Measurements from ENCODE around the gene FOXRED2. TPM values are rescaled to one million over a fixed set of nuclear protein-coding genes. Genes with fewer than 3 reads are reported as not detected.
A peak's percentile ranks its signal among the peaks of the same experiment; 100 is the strongest.

The FOXRED2 gene
- total RNA-seq, 1 experiment from 2014 or later = 220 TPM

DNA sequence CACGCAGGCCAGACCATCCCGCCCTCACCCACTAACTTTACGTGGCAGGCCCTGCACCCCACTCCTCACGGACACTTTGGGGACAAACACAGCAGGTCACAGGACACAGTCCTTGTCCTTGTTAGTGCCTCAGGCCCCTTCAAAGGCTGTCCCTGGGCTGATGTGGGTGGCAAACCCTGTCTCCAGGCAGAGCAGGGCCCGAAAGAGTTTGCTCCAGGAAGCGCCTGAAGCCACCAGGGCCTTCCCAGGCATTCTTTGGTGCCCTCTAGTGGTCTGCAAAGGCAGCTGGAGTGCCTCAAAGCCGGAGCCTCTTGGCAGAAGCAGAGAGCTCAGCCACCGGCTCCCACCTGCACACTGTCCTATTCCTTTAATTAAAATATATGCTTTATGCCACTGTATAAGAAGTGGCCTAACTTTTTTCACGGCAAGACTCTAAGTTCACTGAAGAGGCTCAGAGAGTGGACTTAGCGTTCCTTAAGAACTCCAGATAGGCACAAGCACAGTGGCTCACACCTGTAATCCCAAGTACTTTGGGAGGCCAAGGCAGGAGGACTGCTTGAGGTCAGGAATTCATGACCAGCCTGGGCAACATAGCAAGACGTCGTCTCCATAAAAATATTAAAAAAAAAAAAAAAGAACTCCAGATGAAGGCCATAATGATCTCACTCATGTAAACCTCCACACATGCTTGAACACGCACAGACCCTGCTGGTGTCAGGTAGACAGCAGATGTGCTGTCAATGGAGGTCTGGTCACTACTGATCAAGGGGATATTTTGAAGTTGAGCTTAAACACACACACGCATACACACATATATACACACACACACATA lies 36.5 kb downstream of the FOXRED2 start:
- Histone ChIP-seq H3K36me3 (ENCODE audit: control insufficient read depth, insufficient read depth, low read length) (peaks cover 2% of the 10 kb centered on the region), H3K9me3 (no peaks in the 10 kb centered on the region), H3K27me3 (replicated peaks; ENCODE audit: control insufficient read depth, insufficient read depth, low read length) (no peaks in the 10 kb centered on the region), H3K4me3 (ENCODE audit: low read depth, low read length) (no peak overlapping the region), H3K4me1 (0 out of 2 replicates have a peak, but pooled peaks cover 3% of the 10 kb centered on the region)
- TF ChIP-seq, protein P1, sequence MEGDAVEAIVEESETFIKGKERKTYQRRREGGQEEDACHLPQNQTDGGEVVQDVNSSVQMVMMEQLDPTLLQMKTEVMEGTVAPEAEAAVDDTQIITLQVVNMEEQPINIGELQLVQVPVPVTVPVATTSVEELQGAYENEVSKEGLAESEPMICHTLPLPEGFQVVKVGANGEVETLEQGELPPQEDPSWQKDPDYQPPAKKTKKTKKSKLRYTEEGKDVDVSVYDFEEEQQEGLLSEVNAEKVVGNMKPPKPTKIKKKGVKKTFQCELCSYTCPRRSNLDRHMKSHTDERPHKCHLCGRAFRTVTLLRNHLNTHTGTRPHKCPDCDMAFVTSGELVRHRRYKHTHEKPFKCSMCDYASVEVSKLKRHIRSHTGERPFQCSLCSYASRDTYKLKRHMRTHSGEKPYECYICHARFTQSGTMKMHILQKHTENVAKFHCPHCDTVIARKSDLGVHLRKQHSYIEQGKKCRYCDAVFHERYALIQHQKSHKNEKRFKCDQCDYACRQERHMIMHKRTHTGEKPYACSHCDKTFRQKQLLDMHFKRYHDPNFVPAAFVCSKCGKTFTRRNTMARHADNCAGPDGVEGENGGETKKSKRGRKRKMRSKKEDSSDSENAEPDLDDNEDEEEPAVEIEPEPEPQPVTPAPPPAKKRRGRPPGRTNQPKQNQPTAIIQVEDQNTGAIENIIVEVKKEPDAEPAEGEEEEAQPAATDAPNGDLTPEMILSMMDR (IDR thresholded peaks at IDR 0.05; ENCODE audit: insufficient read depth in 1 of 2, low read depth in 1 of 2, low read length in 1 of 2, severe bottlenecking in 1 of 2, unreplicated experiment in 1 of 2) = peak; percentile 85 to 95
- CTCF ChIA-PET = interaction anchor here (0.5 to 1.5 kb wide), 23 partner anchors 11 to 263 kb away, joined by 3 to 29 read pairs (median 4); partner anchors contain the start of genes APOL2, MYH9 and TXN2
- H3K27ac Mint-ChIP-seq (ENCODE audit: unreplicated experiment) = peak overlapping the region; percentile 22
- no peaks in the 10 kb centered on the region for H3K9me3 Mint-ChIP-seq (ENCODE audit: unreplicated experiment)
- H3K36me3 Mint-ChIP-seq (ENCODE audit: insufficient read depth, unreplicated experiment) = peaks cover 31% of the 10 kb centered on the region
- no peaks in the 10 kb centered on the region for H3K27me3 Mint-ChIP-seq (ENCODE audit: insufficient read depth, unreplicated experiment)
- intact Hi-C loops (cut with micrococcal nuclease; ENCODE audit: unreplicated experiment) = loop anchor here (1.0 kb wide), 1 partner anchor 169 kb away; no protein-coding TSS in a partner anchor
- DNase-seq = peak; percentile 83 to 89
- no peaks in the 10 kb centered on the region for H3K4me1 Mint-ChIP-seq (ENCODE audit: low read depth, unreplicated experiment)
- POLR2A ChIA-PET = interaction anchor here (0.6 to 1.1 kb wide), 3 partner anchors 11 to 82 kb away, joined by 3 to 5 read pairs (median 4); partner anchors contain the start of genes MYH9 and TXN2
- BruUV-seq (replicated peaks) = no TSS peak
- no peak overlapping the region for H3K4me3 Mint-ChIP-seq (ENCODE audit: unreplicated experiment)

DNA sequence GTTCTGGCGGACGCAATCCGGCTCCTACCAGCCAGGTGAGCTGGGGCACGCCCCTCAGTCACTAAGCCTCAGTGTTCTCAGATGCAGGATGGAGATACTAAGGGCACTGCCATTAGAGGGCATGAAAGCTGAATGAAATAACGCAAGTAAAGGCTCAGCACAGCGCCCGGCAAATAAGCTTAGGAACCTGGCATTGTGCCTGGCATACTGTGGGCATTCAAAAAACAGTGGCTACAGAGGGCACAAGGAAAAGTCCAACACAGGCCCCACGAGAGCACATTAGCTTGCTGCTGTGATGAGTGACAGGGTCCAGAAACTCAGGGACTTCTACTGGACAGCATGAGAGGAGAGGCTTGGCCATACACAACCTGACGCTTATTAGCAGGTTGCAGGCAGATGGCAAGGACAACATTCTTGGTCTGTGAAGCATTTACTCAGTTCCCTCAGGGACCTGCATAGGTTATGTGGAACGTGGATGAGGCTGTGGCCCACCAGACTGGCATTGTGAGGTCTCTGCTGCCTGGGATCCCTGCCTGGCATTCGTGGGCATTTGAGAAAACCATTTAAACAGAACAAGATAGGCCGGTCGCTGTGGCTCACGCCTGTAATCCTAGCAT lies 37.6 kb downstream of the FOXRED2 start:
- Mint-ChIP-seq H3K27ac (ENCODE audit: unreplicated experiment) (no peak overlapping the region), H3K36me3 (ENCODE audit: insufficient read depth, unreplicated experiment) (peaks cover 30% of the 10 kb centered on the region), H3K27me3 (ENCODE audit: insufficient read depth, unreplicated experiment) (no peaks in the 10 kb centered on the region), H3K4me1 (ENCODE audit: low read depth, unreplicated experiment) (no peaks in the 10 kb centered on the region), H3K4me3 (ENCODE audit: unreplicated experiment) (no peak overlapping the region), H3K9me3 (ENCODE audit: unreplicated experiment) (no peaks in the 10 kb centered on the region)
- Histone ChIP-seq H3K4me1 (0 out of 2 replicates have a peak, but pooled peaks cover 3% of the 10 kb centered on the region), H3K36me3 (ENCODE audit: control insufficient read depth, insufficient read depth, low read length) (peaks cover 2% of the 10 kb centered on the region), H3K27me3 (replicated peaks; ENCODE audit: control insufficient read depth, insufficient read depth, low read length) (no peaks in the 10 kb centered on the region), H3K4me3 (ENCODE audit: low read depth, low read length) (no peak overlapping the region), H3K9me3 (no peaks in the 10 kb centered on the region)
- intact Hi-C loops (cut with micrococcal nuclease; ENCODE audit: unreplicated experiment) = no loop called here
- DNase-seq = no peak
- no TSS peak for BruUV-seq (replicated peaks)
- TF ChIP-seq, protein P1 (IDR thresholded peaks at IDR 0.05; ENCODE audit: insufficient read depth in 1 of 2, low read depth in 1 of 2, low read length in 1 of 2, severe bottlenecking in 1 of 2, unreplicated experiment in 1 of 2) = no peak
- ChIA-PET CTCF (no interaction called here), POLR2A (no interaction called here)

DNA sequence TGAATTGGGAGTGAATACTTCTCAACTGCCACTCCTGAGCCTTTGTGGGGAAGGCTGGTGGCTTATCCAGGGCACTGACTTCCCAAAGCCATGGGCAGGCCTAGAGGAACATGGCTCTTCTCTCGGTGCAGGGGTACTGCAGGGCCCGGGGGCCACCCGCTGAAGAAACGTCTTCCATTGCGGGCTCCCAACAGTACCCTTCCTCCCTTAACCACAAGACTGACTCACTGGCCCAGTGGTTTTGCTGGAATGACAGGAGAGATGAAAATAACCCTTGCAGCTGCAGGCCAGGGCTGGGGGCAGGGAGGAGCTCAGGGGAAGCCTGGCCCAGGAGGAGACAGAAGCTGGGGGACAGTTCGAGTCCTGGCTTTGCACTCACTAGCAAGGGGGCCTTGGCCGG lies 38.9 kb downstream of the FOXRED2 start:
- TF ChIP-seq, protein P1 (IDR thresholded peaks at IDR 0.05; ENCODE audit: insufficient read depth in 1 of 2, low read depth in 1 of 2, low read length in 1 of 2, severe bottlenecking in 1 of 2, unreplicated experiment in 1 of 2) = no peak
- Histone ChIP-seq H3K36me3 (ENCODE audit: control insufficient read depth, insufficient read depth, low read length) (no peaks in the 10 kb centered on the region; the same call in 1 of the 2 replicates), H3K4me1 (0 out of 2 replicates have a peak, but pooled peaks cover 3% of the 10 kb centered on the region), H3K27me3 (replicated peaks; ENCODE audit: control insufficient read depth, insufficient read depth, low read length) (no peaks in the 10 kb centered on the region), H3K9me3 (no peaks in the 10 kb centered on the region), H3K4me3 (ENCODE audit: low read depth, low read length) (no peak overlapping the region)
- BruUV-seq (replicated peaks) = no TSS peak
- intact Hi-C loops (cut with micrococcal nuclease; ENCODE audit: unreplicated experiment) = no loop called here
- Mint-ChIP-seq H3K36me3 (ENCODE audit: insufficient read depth, unreplicated experiment) (peaks cover 30% of the 10 kb centered on the region), H3K27me3 (ENCODE audit: insufficient read depth, unreplicated experiment) (no peaks in the 10 kb centered on the region), H3K4me3 (ENCODE audit: unreplicated experiment) (no peak overlapping the region), H3K27ac (ENCODE audit: unreplicated experiment) (no peak overlapping the region), H3K4me1 (ENCODE audit: low read depth, unreplicated experiment) (no peaks in the 10 kb centered on the region), H3K9me3 (ENCODE audit: unreplicated experiment) (no peaks in the 10 kb centered on the region)
- DNase-seq = no peak
- ChIA-PET CTCF (no interaction called here), POLR2A (no interaction called here)

Measured in Caco-2 (cell line).